AG04449 (cell line): ENCODE data around the gene GNB1.

Experiments used
- CTCF ChIA-PET: fragments of 350-600 bp; formaldehyde crosslinking; extraction: SDS; loops from one replicate; lab custom pipeline; 2021; ENCODE audit warnings: antibody characterized with exemption; lab: Yijun Ruan, JAX
- POLR2A ChIA-PET: fragments of 400-600, 350-600 bp; formaldehyde crosslinking; extraction: SDS; loops from one replicate; lab custom pipeline; 2020; ENCODE audit warnings: antibody characterized with exemption, inconsistent platforms; lab: Yijun Ruan, JAX
- DNase-seq: peaks from one replicate; pipeline ENCODE4 v3.0.0-alpha.2; 2010; ENCODE audit warnings: low read depth, low spot score
- H3K4me3 ChIP-seq: 2 replicates; pipeline ENCODE4 v1.5.1; 2011; ENCODE audit warnings: low read depth, mild to moderate bottlenecking, control low read depth, low read length
- TF ChIP-seq, protein P1 (sequence below): IDR thresholded peaks from one replicate; pipeline ENCODE4 v1.5.1; 2011; ENCODE audit warnings: mild to moderate bottlenecking, moderate library complexity, low read length, control low read depth, inconsistent platforms; ENCODE audit not compliant: insufficient read depth; ENCODE audit errors: missing control alignments

GNB1 gene

DNA sequence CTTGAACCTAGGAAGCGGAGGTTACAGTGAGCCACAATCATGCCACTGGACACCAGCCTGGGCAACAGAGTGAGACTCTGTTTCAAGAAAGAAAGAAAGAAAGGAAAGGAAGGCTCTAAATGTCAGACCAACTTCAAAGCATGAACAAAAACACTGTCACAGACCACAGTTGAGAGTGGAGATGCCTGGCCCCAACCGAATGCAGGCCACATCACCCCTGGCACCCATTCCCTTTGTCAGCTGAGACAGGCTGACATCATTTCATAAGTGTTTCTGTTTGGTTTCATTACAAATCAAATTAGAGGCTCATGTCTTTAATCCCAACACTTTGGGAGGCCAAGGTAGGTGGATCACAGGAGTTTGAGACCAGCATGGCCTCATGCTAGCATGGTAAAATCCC, 84.0 kb downstream of the GNB1 start:
- DNase-seq = no peak
- ChIA-PET POLR2A (interaction anchor here (0.6 kb wide), 1 partner anchor 90 kb away, joined by 3 read pairs; no protein-coding TSS in a partner anchor), CTCF (interaction anchor here (1.7 to 1.8 kb wide), 2 partner anchors 11 to 99 kb away, joined by 4 to 7 read pairs; no protein-coding TSS in a partner anchor)
- TF ChIP-seq, protein P1, sequence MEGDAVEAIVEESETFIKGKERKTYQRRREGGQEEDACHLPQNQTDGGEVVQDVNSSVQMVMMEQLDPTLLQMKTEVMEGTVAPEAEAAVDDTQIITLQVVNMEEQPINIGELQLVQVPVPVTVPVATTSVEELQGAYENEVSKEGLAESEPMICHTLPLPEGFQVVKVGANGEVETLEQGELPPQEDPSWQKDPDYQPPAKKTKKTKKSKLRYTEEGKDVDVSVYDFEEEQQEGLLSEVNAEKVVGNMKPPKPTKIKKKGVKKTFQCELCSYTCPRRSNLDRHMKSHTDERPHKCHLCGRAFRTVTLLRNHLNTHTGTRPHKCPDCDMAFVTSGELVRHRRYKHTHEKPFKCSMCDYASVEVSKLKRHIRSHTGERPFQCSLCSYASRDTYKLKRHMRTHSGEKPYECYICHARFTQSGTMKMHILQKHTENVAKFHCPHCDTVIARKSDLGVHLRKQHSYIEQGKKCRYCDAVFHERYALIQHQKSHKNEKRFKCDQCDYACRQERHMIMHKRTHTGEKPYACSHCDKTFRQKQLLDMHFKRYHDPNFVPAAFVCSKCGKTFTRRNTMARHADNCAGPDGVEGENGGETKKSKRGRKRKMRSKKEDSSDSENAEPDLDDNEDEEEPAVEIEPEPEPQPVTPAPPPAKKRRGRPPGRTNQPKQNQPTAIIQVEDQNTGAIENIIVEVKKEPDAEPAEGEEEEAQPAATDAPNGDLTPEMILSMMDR = no peak
- no peak overlapping the region for H3K4me3 ChIP-seq

DNA sequence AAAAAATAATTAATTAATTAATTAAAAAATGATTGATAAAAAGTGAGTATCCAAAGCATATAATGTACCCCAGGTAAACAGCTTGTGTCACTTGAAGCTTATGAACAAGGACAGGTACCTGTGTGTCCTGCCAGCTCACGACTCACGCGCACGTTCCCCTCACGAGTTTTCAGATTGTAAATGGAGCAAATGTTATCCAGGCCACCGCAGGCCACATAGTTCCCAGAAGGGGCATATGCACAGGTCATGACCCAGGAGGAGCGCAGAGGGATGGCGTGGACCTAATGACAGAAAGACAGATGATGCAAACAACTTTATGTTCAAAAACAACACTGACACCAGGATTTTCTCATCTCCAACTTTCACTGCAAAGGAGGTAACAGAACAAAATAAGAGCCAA, 86.6 kb downstream of the GNB1 start:
- no peak overlapping the region for H3K4me3 ChIP-seq
- CTCF ChIA-PET = interaction anchor here (4.0 kb wide), 1 partner anchor 102 kb away, joined by 15 read pairs; no protein-coding TSS in a partner anchor

DNA sequence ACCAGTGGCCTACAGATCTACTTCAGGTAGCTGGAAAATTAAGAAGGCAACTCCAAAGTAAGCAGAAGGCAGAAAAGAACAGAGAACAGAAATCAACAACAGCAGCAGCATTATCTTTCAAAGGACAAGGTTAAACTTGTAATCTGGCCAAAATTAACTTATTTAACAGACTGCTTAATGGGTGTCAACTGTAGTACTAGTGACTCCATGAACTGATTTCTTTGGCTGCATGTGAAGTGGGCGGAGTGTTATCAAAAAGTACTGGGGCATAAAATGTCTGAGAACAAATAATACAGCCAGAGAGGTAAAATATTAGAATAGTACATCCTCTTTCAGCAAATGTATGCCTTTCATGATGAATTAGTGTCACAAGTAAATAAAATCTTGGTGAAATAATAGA, 88.0 kb downstream of the GNB1 start:
- no peak overlapping the region for H3K4me3 ChIP-seq
- CTCF ChIA-PET = interaction anchor here (4.0 kb wide), 1 partner anchor 104 kb away, joined by 15 read pairs; no protein-coding TSS in a partner anchor
- POLR2A ChIA-PET = no interaction called here
- no peak for DNase-seq
- TF ChIP-seq, protein P1 = no peak

More for the DNA sequence above, 86.6 kb downstream of the GNB1 start:
- no peak for DNase-seq
- TF ChIP-seq, protein P1 = no peak
- POLR2A ChIA-PET = no interaction called here

DNA sequence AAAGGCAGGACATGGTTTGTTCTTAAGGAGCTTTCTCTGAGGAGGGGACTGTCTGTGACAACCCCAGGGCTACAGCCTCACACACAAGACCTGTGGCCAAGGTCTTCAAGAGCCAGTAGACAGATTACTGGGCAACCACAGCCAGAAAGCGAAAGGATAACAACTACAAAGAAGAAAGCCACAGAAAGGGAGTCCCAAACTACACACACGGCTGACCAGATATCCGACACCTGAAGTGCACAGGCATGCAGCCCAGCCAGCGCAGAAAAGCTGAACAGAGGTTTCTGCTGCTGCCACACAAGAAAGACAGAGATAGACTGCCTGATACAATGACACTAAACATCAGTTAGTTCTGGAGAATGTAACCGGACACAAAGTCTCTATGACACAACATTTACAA, 91.2 kb downstream of the GNB1 start:
- no peak overlapping the region for H3K4me3 ChIP-seq
- DNase-seq = no peak
- CTCF ChIA-PET = no interaction called here
- POLR2A ChIA-PET = no interaction called here
- TF ChIP-seq, protein P1 = no peak

DNA sequence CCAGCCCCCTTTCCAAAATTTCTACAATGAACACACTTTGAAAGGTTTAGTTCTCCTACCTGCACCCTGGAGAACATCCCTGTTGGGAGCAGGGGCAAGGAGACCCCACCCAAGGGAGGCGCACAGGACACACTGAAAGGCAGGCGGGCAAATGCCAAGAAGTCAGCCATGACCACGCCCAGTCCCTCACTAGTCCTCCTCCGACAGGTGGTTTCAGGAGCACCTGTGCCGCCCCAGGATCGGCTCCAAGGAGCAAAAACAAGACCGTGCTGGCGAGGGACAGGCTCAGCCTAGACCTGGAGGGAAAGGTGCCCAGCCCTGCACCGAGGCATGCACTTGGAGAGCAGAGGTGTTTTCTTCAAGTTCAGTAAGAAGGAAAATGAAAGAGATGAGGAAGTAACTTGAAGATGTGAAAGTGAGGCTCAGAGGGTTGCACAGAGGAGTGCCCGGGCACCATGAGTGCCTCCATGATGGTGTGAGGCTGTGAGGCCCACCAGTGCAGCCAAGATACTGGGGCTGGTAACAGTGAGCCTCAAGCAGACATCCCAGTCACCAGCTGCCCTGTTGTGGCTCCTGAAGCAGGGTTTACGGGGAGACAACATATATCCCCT, 93.1 kb downstream of the GNB1 start:
- DNase-seq = no peak
- POLR2A ChIA-PET = no interaction called here
- no peak overlapping the region for H3K4me3 ChIP-seq
- TF ChIP-seq, protein P1 = no peak
- CTCF ChIA-PET = no interaction called here

DNA sequence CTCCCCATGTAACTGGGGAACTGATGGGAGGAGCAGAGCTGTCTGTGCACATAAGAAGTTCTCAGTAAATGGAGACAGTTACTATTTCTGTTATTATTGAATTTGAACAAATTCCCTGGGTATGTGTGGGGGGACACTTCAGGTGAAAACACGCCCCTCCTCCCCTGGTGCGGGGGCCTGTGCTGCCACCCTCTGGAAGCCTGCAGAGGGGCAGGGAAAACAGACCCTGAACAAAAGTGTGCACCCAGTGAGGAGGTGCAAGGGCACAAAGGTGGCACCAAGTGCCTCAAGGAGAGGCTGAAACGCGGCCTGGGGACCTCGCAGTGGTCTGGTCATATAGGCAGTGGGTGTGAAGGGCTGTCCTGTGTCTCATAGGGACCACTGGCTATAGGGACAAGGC, 94.4 kb downstream of the GNB1 start:
- CTCF ChIA-PET = interaction anchor here (0.7 to 1.0 kb wide), 2 partner anchors 12 to 113 kb away, joined by 3 read pairs; no protein-coding TSS in a partner anchor
- H3K4me3 ChIP-seq = no peak overlapping the region
- DNase-seq = no peak
- TF ChIP-seq, protein P1 = no peak
- POLR2A ChIA-PET = no interaction called here
